Endothelial cell of umbilical vein (primary cell): ENCODE data around the gene CACNA1S. TPM values are rescaled to one million over a fixed set of nuclear protein-coding genes. Genes with fewer than 3 reads are reported as not detected.

Experiments used
- BruUV-seq: library from RNA; stranded (reverse); fragments of 400-500 nt; replicated peaks from 2 replicates; lab custom pipeline; 2021; lab: Mats Ljungman, UMichigan
- CTCF ChIA-PET: fragments of 300-600, 350-600 bp; sonication (Branson Sonifier 250); formaldehyde crosslinking; loops from one replicate; lab custom pipeline; 2021; ENCODE audit warnings: antibody characterized with exemption, inconsistent platforms; lab: Charles Lee
- POLR2A ChIA-PET: fragments of 300-600, 350-600 bp; sonication (Branson Sonifier 250); formaldehyde crosslinking; loops from one replicate; lab custom pipeline; 2021; ENCODE audit warnings: antibody characterized with exemption, inconsistent platforms; lab: Charles Lee
- DNase-seq: peaks from one replicate; pipeline ENCODE4 v3.0.0-alpha.2; 2011; ENCODE audit warnings: low read depth, low spot score
- FAIRE-seq: peaks from 2 replicates; lab custom pipeline; 2011; peaks lifted over from hg19 to GRCh38; lab: Jason Lieb, UNC
- H2AFZ ChIP-seq: 2 replicates; pipeline ENCODE4 v1.6.0; 2012; ENCODE audit warnings: low read depth, low read length, control low read depth, inconsistent platforms
- H3K27ac ChIP-seq: 2 replicates; pipeline ENCODE4 v1.5.1; 2011; ENCODE audit warnings: low read depth, mild to moderate bottlenecking, control low read depth, low read length, moderate library complexity; ENCODE audit not compliant: insufficient read depth
- H3K27me3 ChIP-seq, 2 experiments: 2 replicates each; pipeline versions ENCODE4 v1.6.0 to v1.6.1; 2011; ENCODE audit warnings: low read length in 2 of 2, mixed read lengths in 1 of 2; ENCODE audit not compliant: control insufficient read depth in 2 of 2, insufficient read depth in 2 of 2
- H3K36me3 ChIP-seq, 2 experiments: 2 replicates in 1 of 2; 3 replicates in 1 of 2; pipeline ENCODE4 v1.5.1; 2011; ENCODE audit warnings: low read length in 2 of 2, mild to moderate bottlenecking in 1 of 2, moderate library complexity in 1 of 2; ENCODE audit not compliant: control insufficient read depth in 2 of 2, insufficient read depth in 2 of 2; ENCODE audit errors: extremely low read depth in 1 of 2
- H3K4me1 ChIP-seq: 3 replicates; pipeline ENCODE4 v1.5.1; 2011; ENCODE audit warnings: mild to moderate bottlenecking, low read length; ENCODE audit not compliant: control insufficient read depth, insufficient read depth; ENCODE audit errors: extremely low read depth
- H3K4me2 ChIP-seq: 2 replicates; pipeline ENCODE4 v1.6.1; 2011; ENCODE audit warnings: low read length, control low read depth, mixed read lengths; ENCODE audit not compliant: insufficient read depth
- H3K4me3 ChIP-seq, 3 experiments: fragments of 200-600 bp in 1 of 3; sonication (generic), shearing (Covaris generic) in 1 of 3; replicated peaks in 1 of 3; 2 replicates each; pipeline ENCODE4 v1.5.1; 2011 to 2016; ENCODE audit warnings: control low read depth in 3 of 3, low read length in 3 of 3, mild to moderate bottlenecking in 2 of 3, inconsistent platforms in 1 of 3, low read depth in 1 of 3, moderate library complexity in 1 of 3; ENCODE audit not compliant: insufficient read depth in 1 of 3
- H3K79me2 ChIP-seq: 2 replicates; pipeline ENCODE4 v1.6.0; 2012; ENCODE audit warnings: low read length, inconsistent platforms; ENCODE audit not compliant: control insufficient read depth, insufficient read depth
- H3K9ac ChIP-seq: replicated peaks from 2 replicates; pipeline ENCODE3; 2011; ENCODE audit warnings: low read length, control low read depth; ENCODE audit not compliant: insufficient read depth; ENCODE audit errors: extremely low read depth
- H3K9me1 ChIP-seq: replicated peaks from 3 replicates; pipeline ENCODE4 v1.6.0; 2011; ENCODE audit warnings: mild to moderate bottlenecking, low read length; ENCODE audit not compliant: control insufficient read depth, insufficient read depth; ENCODE audit errors: extremely low read depth
- H3K9me3 ChIP-seq: replicated peaks from 2 replicates; pipeline ENCODE4 v1.5.1; 2012; ENCODE audit warnings: low read length, inconsistent platforms; ENCODE audit not compliant: control insufficient read depth, insufficient read depth
- H4K20me1 ChIP-seq: replicated peaks from 2 replicates; pipeline ENCODE3; 2011; ENCODE audit warnings: mild to moderate bottlenecking, low read length; ENCODE audit not compliant: control insufficient read depth, insufficient read depth; ENCODE audit errors: extremely low read depth
- CTCF ChIP-seq, 2 donors: IDR thresholded peaks; 1 replicate in 1 of 2; 2 replicates in 1 of 2; pipeline ENCODE4 v1.5.1; 2011; ENCODE audit warnings: low read length in 2 of 2, mild to moderate bottlenecking in 2 of 2, moderate library complexity in 2 of 2, control low read depth in 1 of 2, inconsistent platforms in 1 of 2, low read depth in 1 of 2; ENCODE audit not compliant: insufficient read depth in 1 of 2; ENCODE audit errors: extremely low read depth in 1 of 2
- FOS ChIP-seq: IDR thresholded peaks from 2 replicates; pipeline ENCODE4 v1.6.1; 2011; ENCODE audit warnings: mild to moderate bottlenecking, low read length, moderate library complexity, borderline replicate concordance; ENCODE audit not compliant: insufficient read depth
- GATA2 ChIP-seq: IDR thresholded peaks from 2 replicates; pipeline ENCODE4 v1.7.0; 2011; ENCODE audit warnings: low read depth, mild to moderate bottlenecking, moderate library complexity, mixed read lengths, low read length; ENCODE audit not compliant: insufficient read length, insufficient read depth
- JUN ChIP-seq: IDR thresholded peaks from 2 replicates; pipeline ENCODE4 v1.6.1; 2011; ENCODE audit warnings: borderline replicate concordance, low read depth; ENCODE audit not compliant: insufficient read length, insufficient read depth
- MAX ChIP-seq: IDR thresholded peaks from 2 replicates; pipeline ENCODE4 v1.6.1; 2011; ENCODE audit not compliant: insufficient read depth, insufficient read length
- MYC ChIP-seq: IDR thresholded peaks from one replicate; pipeline ENCODE4 v1.6.1; 2011; ENCODE audit warnings: mild to moderate bottlenecking, low read depth, low read length
- POLR2A ChIP-seq: IDR thresholded peaks from 2 replicates; pipeline ENCODE4 v1.6.1; 2012; ENCODE audit warnings: low read depth, mild to moderate bottlenecking, control low read depth, low read length
- dilution Hi-C: fragments of 300-500 bp; cut with MboI; formaldehyde crosslinking; loops from one replicate; pipeline ENCODE4 v1.15.0; 2019; ENCODE audit warnings: low sequenced_read_pairs; ENCODE audit not compliant: extremely low pct_ligation_motif_present
- intact Hi-C: fragments of 100-400 bp; cut with micrococcal nuclease; formaldehyde crosslinking; loops from one replicate; pipeline ENCODE4 v1.10.0; 2022
- polyA plus RNA-seq, 4 experiments: library from polyadenylated mRNA; depleted of rRNA in 3 of 4; stranded (reverse) in 3 of 4; unstranded in 1 of 4; fragments of >200 nt; gene quantifications; 2 replicates each; pipeline versions ENCODE4 v1.2.1 to v1.2.3, GENCODE V29; 2011 to 2012; ENCODE audit warnings: missing spikeins in 1 of 4
- total RNA-seq: library from RNA; stranded (reverse); gene quantifications from 2 replicates; pipeline ENCODE4 v1.2.3, GENCODE V29; 2021

Gene CACNA1S
- total and polyA plus RNA-seq, 2 donors (not counting 3 experiments of a cell fraction or from before 2014, with no cell fraction given), result not detected

GRCh38 chr1:200991097-200991614 lies 121.1 kb downstream of the CACNA1S start:
- H3K9me1 ChIP-seq, result no peaks in the 10 kb centered on the region
- no peaks in the 10 kb centered on the region for H3K4me1 ChIP-seq
- H3K79me2 ChIP-seq, result no peaks in the 10 kb centered on the region
- no peaks in the 10 kb centered on the region for H3K9me3 ChIP-seq
- H3K4me2 ChIP-seq, result no peak overlapping the region
- TF ChIP-seq CTCF (IDR thresholded peaks at IDR 0.05; ENCODE audit: extremely low read depth in 1 of 2, insufficient read depth in 1 of 2, low read depth in 1 of 2, low read length in 2 of 2) (no peak), POLR2A (no peak), MYC (no peak), MAX (no peak), FOS (no peak), GATA2 (no peak), JUN (no peak)
- no peak overlapping the region for H2AFZ ChIP-seq
- CTCF ChIA-PET, result interaction anchor here (1.0 to 2.0 kb wide), 4 partner anchors 12 to 52 kb away, joined by 3 to 7 read pairs (median 5); no protein-coding TSS in a partner anchor
- POLR2A ChIA-PET, result no interaction called here
- no peaks in the 10 kb centered on the region for H4K20me1 ChIP-seq
- no peak for DNase-seq
- H3K36me3 ChIP-seq, result no peaks in the 10 kb centered on the region
- no peak overlapping the region for H3K27ac ChIP-seq
- intact Hi-C loops, result no loop called here
- H3K9ac ChIP-seq, result no peak overlapping the region
- no peaks in the 10 kb centered on the region for H3K27me3 ChIP-seq
- no peak for FAIRE-seq
- no peak overlapping the region for H3K4me3 ChIP-seq
- dilution Hi-C loops, result no loop called here
- no TSS peak for BruUV-seq
